Suppressor macrophage treated with lipopolysaccharide for 4 hours (primary cell): ENCODE data around the gene CA6.
"Not testable (repeated sequence)": the region's sequence is repeated elsewhere in the genome, so short reads cannot be mapped to it uniquely, and the experiment has no call there.

Experiments
- DNase-seq: peaks from one replicate; pipeline ENCODE4 v3.0.0-alpha.2; 2020

The CA6 gene

GRCh38 chr1:8930116-8930515 lies 15.6 kb upstream of the CA6 start:
- DNase-seq, result no peak

- not testable (repeated sequence) for DNase-seq
Observed at GRCh38 chr1:8937051-8937450, 8.6 kb upstream of the CA6 start.

- DNase-seq, result no peak
Observed at GRCh38 chr1:8937701-8938100, 8.0 kb upstream of the CA6 start.

GRCh38 chr1:8938232-8938999 lies 7.3 kb upstream of the CA6 start:
- DNase-seq, result no peak

GRCh38 chr1:8939000-8939265 lies 6.7 kb upstream of the CA6 start:
- no peak for DNase-seq

GRCh38 chr1:8939362-8939995 lies 6.2 kb upstream of the CA6 start:
- peak; percentile 25 for DNase-seq

- DNase-seq, result peak; percentile 42
Observed at GRCh38 chr1:8941906-8942305, 3.8 kb upstream of the CA6 start.

- DNase-seq, result no peak
Observed at GRCh38 chr1:8943498-8944405, 1.9 kb upstream of the CA6 start.

GRCh38 chr1:8947127-8947691 lies 1.5 kb downstream of the CA6 start:
- DNase-seq, result no peak

GRCh38 chr1:8950309-8950708 lies 4.6 kb downstream of the CA6 start:
- DNase-seq, result no peak

GRCh38 chr1:8951231-8951630 lies 5.6 kb downstream of the CA6 start:
- no peak for DNase-seq

- no peak for DNase-seq
Observed at GRCh38 chr1:8955406-8955805, 9.7 kb downstream of the CA6 start.

- no peak for DNase-seq
Observed at GRCh38 chr1:8956461-8957349, 11.0 kb downstream of the CA6 start.

- peak; percentile 65 for DNase-seq
Observed at GRCh38 chr1:8962812-8963530, 17.3 kb downstream of the CA6 start.

GRCh38 chr1:8963963-8964362 lies 18.3 kb downstream of the CA6 start:
- DNase-seq, result no peak

GRCh38 chr1:8965121-8965820 lies 19.6 kb downstream of the CA6 start:
- no peak for DNase-seq

- DNase-seq, result no peak
Observed at GRCh38 chr1:8966606-8967005, 20.9 kb downstream of the CA6 start.

GRCh38 chr1:8968902-8969301 lies 23.2 kb downstream of the CA6 start:
- DNase-seq, result not testable (repeated sequence)

GRCh38 chr1:8969937-8970336 lies 24.3 kb downstream of the CA6 start:
- no peak for DNase-seq

GRCh38 chr1:8970870-8971337 lies 25.2 kb downstream of the CA6 start:
- DNase-seq, result no peak

GRCh38 chr1:8974551-8974950 lies 28.9 kb downstream of the CA6 start:
- no peak for DNase-seq
